GM10266 (cell line): Measurements from ENCODE around the gene EDEM2.
A peak's percentile ranks its signal among the peaks of the same experiment; 100 is the strongest.
"Not testable (repeated sequence)": the region's sequence is repeated elsewhere in the genome, so short reads cannot be mapped to it uniquely, and the experiment has no call there.

ENCODE experiments used
- DNase-seq: peaks from one replicate; pipeline ENCODE4 v3.0.0; 2012; ENCODE audit errors: extremely low spot score
- TF ChIP-seq, protein P1 (sequence below): IDR thresholded peaks from 2 replicates; pipeline ENCODE4 v1.5.1; 2012; ENCODE audit warnings: mild to moderate bottlenecking, low read depth; ENCODE audit not compliant: control insufficient read depth, insufficient read depth; ENCODE audit errors: missing control alignments

Gene EDEM2

GRCh38 chr20:35146920-35147574 lies at the start of gene EDEM2:
EDEM2 (minus strand) TSS chr20:35147336; CDS start chr20:35147258, 78 bp downstream.
- DNase-seq: peak; percentile 93
- TF ChIP-seq, protein P1, sequence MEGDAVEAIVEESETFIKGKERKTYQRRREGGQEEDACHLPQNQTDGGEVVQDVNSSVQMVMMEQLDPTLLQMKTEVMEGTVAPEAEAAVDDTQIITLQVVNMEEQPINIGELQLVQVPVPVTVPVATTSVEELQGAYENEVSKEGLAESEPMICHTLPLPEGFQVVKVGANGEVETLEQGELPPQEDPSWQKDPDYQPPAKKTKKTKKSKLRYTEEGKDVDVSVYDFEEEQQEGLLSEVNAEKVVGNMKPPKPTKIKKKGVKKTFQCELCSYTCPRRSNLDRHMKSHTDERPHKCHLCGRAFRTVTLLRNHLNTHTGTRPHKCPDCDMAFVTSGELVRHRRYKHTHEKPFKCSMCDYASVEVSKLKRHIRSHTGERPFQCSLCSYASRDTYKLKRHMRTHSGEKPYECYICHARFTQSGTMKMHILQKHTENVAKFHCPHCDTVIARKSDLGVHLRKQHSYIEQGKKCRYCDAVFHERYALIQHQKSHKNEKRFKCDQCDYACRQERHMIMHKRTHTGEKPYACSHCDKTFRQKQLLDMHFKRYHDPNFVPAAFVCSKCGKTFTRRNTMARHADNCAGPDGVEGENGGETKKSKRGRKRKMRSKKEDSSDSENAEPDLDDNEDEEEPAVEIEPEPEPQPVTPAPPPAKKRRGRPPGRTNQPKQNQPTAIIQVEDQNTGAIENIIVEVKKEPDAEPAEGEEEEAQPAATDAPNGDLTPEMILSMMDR: no peak

GRCh38 chr20:35196313-35196712 lies 49.2 kb upstream of the EDEM2 start:
- DNase-seq: no peak
- TF ChIP-seq, protein P1: no peak

- not testable (repeated sequence) for DNase-seq
These were observed 46.1 kb upstream of the EDEM2 start for GRCh38 chr20:35193031-35193791.

- no peak for DNase-seq
- TF ChIP-seq, protein P1: no peak
These were observed 45.2 kb upstream of the EDEM2 start for GRCh38 chr20:35192118-35192872.

DNA sequence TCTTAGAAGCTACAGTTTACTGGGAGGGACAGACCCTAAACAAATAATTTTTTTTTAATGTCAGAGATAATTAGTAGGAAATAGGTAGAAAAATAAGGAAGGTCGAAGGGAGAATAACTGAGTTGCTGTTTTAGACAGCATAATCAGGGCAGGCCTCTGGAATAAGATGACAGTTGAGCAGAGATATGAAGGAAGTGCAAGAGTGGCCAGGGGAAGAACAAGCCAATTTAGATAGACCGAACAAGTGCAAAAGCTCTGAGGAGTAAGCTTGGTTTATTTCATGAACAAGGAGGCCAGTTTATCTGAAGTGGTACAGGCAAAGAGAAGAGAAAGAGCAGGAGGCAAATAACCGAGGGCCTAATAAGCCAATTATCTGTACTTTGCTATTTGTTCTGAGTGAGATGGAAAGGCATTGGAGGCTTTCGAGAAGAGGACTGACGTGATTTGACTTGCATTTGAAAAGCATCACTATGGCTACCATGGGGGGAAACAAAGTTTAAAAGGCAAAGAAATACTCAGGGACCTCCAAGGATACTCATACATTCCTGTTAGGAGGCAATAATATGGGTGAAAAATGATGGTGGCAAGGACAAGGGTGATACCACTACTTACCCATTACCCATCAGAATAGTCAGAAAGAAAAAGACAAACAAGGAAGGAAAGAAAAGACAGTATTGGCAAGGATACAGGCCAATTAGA lies 44.4 kb upstream of the EDEM2 start:
- no peak for DNase-seq
- TF ChIP-seq, protein P1: no peak

- no peak for DNase-seq
These were observed 43.4 kb upstream of the EDEM2 start for GRCh38 chr20:35190556-35190955.

DNA sequence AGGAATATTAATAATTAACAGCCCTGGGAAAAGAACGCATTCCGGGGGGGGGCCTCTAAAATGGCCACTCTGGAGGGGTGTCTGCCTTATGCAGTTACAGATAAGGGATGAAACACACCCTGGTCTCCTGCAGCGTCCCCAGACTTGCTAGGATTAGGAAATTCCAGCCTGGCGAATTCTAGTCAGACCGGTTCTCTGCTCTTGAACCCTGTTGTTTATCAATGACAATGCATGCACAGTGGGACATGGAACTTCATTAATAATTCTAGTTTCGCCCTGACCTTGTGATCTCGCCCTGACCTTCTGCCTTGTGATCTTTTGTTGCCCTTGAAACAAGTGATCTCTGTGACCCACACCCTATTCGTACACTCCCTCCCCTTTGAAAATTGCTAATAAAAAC lies 42.1 kb upstream of the EDEM2 start:
- DNase-seq: not testable (repeated sequence)

More at GRCh38 chr20:35190556-35190955, 43.4 kb upstream of the EDEM2 start:
- TF ChIP-seq, protein P1: no peak
